ENCODE measurements around the gene XNDC1N. TPM values are rescaled to one million over a fixed set of nuclear protein-coding genes. Genes with fewer than 3 reads are reported as not detected.

The XNDC1N gene
- total RNA-seq, 1 donor from 2014 or later, result 11.3 TPM

DNA sequence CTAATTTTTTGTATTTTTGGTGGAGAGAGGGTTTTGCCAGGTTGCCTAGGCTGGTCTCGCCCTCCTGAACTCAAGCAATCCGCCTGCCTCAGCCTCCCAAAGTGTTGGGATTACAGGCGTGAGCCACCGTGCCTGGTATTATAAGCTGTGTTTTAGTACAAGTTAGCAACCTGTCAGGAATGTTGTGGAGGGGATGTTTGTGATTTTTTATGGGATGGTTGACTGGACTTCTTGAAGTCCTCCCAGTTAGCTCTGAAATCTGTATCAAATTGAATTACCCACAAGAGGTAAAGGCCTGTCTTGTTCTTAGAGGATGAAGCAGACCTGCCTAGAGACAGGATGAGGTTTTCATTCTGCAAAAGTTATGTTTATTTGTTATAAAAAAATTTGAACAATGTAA lies 36.2 kb upstream of the XNDC1N start:
- Mint-ChIP-seq H3K9me3 (no peaks in the 10 kb centered on the region), H3K27me3 (ENCODE audit: low read depth) (no peaks in the 10 kb centered on the region), H3K36me3 (ENCODE audit: low read depth) (peaks cover 11% of the 10 kb centered on the region), H3K27ac (ENCODE audit: unreplicated experiment) (no peak overlapping the region), H3K4me1 (no peaks in the 10 kb centered on the region), H3K4me3 (no peak overlapping the region)
- TF ChIP-seq, protein P1, sequence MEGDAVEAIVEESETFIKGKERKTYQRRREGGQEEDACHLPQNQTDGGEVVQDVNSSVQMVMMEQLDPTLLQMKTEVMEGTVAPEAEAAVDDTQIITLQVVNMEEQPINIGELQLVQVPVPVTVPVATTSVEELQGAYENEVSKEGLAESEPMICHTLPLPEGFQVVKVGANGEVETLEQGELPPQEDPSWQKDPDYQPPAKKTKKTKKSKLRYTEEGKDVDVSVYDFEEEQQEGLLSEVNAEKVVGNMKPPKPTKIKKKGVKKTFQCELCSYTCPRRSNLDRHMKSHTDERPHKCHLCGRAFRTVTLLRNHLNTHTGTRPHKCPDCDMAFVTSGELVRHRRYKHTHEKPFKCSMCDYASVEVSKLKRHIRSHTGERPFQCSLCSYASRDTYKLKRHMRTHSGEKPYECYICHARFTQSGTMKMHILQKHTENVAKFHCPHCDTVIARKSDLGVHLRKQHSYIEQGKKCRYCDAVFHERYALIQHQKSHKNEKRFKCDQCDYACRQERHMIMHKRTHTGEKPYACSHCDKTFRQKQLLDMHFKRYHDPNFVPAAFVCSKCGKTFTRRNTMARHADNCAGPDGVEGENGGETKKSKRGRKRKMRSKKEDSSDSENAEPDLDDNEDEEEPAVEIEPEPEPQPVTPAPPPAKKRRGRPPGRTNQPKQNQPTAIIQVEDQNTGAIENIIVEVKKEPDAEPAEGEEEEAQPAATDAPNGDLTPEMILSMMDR (conservative IDR thresholded peaks at IDR 0.05), result no peak
- DNase-seq (ENCODE audit: low read depth, low spot score), result no peak

DNA sequence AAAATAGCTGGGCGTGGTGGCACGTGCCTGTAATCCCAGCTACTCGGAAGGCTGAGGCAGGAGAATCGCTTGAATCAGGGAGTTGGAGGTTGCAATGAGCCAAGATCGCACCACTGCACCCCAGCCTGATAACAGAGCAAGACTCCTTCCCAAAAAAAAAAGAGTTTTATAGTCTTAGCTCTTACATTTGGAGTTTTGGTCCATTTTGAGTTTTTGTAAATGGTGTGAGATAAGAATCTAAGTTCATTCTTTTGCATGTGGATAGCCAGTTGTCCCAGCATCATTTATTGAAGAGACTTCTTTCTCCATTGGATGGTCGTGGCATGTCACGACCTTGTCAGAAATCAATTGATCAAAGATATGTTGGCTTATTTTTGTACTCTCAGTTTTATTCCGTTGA lies 35.1 kb upstream of the XNDC1N start:
- no peaks in the 10 kb centered on the region for H3K9me3 Mint-ChIP-seq
- no peak overlapping the region for H3K4me3 Mint-ChIP-seq
- DNase-seq (ENCODE audit: low read depth, low spot score), result no peak
- TF ChIP-seq, protein P1 (conservative IDR thresholded peaks at IDR 0.05), result no peak
- peaks cover 11% of the 10 kb centered on the region for H3K36me3 Mint-ChIP-seq (ENCODE audit: low read depth)
- no peak overlapping the region for H3K27ac Mint-ChIP-seq (ENCODE audit: unreplicated experiment)
- no peaks in the 10 kb centered on the region for H3K27me3 Mint-ChIP-seq (ENCODE audit: low read depth)
- no peaks in the 10 kb centered on the region for H3K4me1 Mint-ChIP-seq

DNA sequence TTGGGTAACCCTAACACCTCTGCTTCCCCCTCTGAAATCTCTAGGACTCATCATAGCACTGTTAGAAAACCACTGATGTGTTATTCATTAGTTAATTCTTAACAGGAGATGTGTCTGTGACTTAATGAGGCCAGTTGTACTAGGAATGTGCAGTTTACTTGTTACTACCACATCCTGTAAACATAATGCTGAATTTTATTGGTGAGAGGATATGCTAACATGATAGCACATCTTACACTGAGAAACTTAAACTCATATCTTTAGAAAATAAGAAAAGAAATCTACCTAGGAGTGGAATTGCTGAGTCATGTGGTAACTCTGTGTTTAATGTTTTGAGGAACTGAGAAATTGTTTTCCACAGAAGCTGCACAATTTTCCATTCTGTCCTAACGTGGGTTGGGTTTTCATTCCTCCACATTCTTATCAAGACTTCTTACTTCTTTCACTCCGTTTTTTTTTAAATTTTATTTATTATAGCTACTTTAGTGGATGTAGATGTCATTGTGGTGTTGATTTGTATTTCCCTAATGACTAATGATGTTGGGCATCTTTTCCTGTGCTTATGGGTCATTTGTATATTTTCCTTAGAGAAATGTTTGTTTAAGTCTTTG lies 34.1 kb upstream of the XNDC1N start:
- no peak overlapping the region for H3K4me3 Mint-ChIP-seq

DNA sequence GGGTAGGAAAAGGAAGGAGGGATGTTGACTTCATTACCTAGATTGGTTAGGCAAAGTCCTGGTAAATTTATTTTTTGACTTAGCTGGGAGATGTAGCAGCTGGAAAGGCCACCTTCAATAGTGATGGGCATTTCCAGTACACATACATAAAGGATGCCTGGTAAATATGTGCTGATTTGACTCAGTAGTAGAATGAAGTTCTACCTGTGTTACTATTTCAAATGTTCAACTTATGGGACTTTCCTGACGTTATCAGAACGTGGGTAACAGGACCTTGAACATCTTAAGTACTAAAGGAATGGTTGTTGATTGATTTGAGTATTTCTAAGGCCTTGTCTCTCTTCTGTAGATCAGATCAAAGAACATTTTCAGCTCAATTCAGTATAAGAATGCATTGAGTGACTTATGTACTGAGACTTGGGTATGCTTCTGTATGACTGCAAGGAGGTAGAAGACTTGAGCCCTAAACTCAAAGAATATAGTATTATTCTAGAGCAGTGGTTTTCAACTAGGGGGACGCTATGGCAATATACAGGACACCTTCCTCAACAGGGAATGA lies 27.6 kb upstream of the XNDC1N start:
- no peaks in the 10 kb centered on the region for H3K9me3 Mint-ChIP-seq
- DNase-seq (ENCODE audit: low read depth, low spot score), result no peak
- peaks cover 5% of the 10 kb centered on the region for H3K36me3 Mint-ChIP-seq (ENCODE audit: low read depth)
- no peaks in the 10 kb centered on the region for H3K27me3 Mint-ChIP-seq (ENCODE audit: low read depth)
- no peak overlapping the region for H3K27ac Mint-ChIP-seq (ENCODE audit: unreplicated experiment)
- TF ChIP-seq, protein P1 (conservative IDR thresholded peaks at IDR 0.05), result no peak
- H3K4me3 Mint-ChIP-seq, result no peak overlapping the region
- no peaks in the 10 kb centered on the region for H3K4me1 Mint-ChIP-seq

More for the DNA sequence above, 34.1 kb upstream of the XNDC1N start:
- TF ChIP-seq, protein P1 (conservative IDR thresholded peaks at IDR 0.05), result no peak
- Mint-ChIP-seq H3K36me3 (ENCODE audit: low read depth) (peaks cover 11% of the 10 kb centered on the region), H3K9me3 (no peaks in the 10 kb centered on the region), H3K27ac (ENCODE audit: unreplicated experiment) (no peak overlapping the region), H3K27me3 (ENCODE audit: low read depth) (no peaks in the 10 kb centered on the region), H3K4me1 (no peaks in the 10 kb centered on the region)
- DNase-seq (ENCODE audit: low read depth, low spot score), result no peak

DNA sequence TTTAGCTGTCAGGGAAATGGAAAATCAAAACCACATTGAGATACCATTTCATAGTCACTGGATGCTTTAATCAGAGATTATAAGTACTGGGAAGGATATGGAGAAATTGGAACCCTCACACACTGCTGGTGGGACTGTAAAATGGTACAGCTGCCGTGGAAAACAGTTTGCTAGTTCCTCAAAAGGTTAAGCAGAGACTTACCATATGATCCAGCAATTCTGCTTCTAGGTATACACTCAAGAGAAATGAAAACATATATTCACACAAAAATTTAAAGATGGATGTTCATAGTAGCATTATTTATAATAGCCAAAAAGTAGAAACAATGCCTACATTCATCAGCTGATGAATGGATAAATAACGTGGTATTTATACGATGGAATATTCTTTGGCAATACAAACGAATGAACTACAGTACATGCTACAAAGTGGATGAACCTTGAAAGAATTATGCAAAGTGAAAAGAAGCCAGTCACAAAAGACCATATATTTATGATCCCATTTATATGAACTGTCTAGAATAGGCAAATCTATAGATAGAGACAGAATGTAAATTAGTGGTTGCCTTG lies 23.4 kb upstream of the XNDC1N start:
- H3K36me3 Mint-ChIP-seq (ENCODE audit: low read depth), result no peaks in the 10 kb centered on the region
- no peaks in the 10 kb centered on the region for H3K9me3 Mint-ChIP-seq
- H3K4me3 Mint-ChIP-seq, result no peak overlapping the region
- no peaks in the 10 kb centered on the region for H3K27me3 Mint-ChIP-seq (ENCODE audit: low read depth)
- H3K27ac Mint-ChIP-seq (ENCODE audit: unreplicated experiment), result no peak overlapping the region
- no peak for DNase-seq (ENCODE audit: low read depth, low spot score)
- peaks cover 8% of the 10 kb centered on the region for H3K4me1 Mint-ChIP-seq
- TF ChIP-seq, protein P1 (conservative IDR thresholded peaks at IDR 0.05), result no peak

Data from neural crest cell (in vitro differentiated cells).